H1 (cell line): ENCODE measurements around the gene ANKS1A.

Experiments used
- CEBPB ChIP-seq: IDR thresholded peaks from 2 replicates; pipeline ENCODE4 v1.6.1; 2012; ENCODE audit warnings: low read depth, low read length
- CTCF ChIP-seq, 3 experiments: IDR thresholded peaks; 1 replicate in 2 of 3; 2 replicates in 1 of 3; pipeline versions ENCODE4 v1.5.1 to v1.6.1; 2011; ENCODE audit warnings: low read length in 3 of 3, mild to moderate bottlenecking in 3 of 3, inconsistent platforms in 2 of 3, low read depth in 1 of 3, moderate library complexity in 1 of 3; ENCODE audit not compliant: insufficient read depth in 1 of 3; ENCODE audit errors: control extremely low read depth in 1 of 3
- HDAC6 ChIP-seq: IDR thresholded peaks from one replicate; pipeline ENCODE4 v1.7.1; 2012; ENCODE audit warnings: low read depth, mild to moderate bottlenecking, inconsistent platforms, low read length, moderate library complexity
- POLR2A ChIP-seq, 2 experiments: IDR thresholded peaks; 1 replicate in 1 of 2; 2 replicates in 1 of 2; pipeline ENCODE4 v1.6.1; 2011; ENCODE audit warnings: low read depth in 2 of 2, low read length in 2 of 2, mild to moderate bottlenecking in 2 of 2; ENCODE audit errors: control extremely low read depth in 1 of 2
- TEAD4 ChIP-seq: IDR thresholded peaks from 2 replicates; pipeline ENCODE4 v1.6.1; 2012; ENCODE audit warnings: low read depth, low read length, inconsistent platforms, mixed read lengths

GRCh38 chr6:35054106-35054742 is 165.2 kb downstream of the ANKS1A start:
- TF ChIP-seq CTCF (IDR thresholded peaks at IDR 0.05; ENCODE audit: control extremely low read depth in 1 of 3, insufficient read depth in 1 of 3, low read depth in 1 of 3, low read length in 3 of 3): no peak
- no peak for TF ChIP-seq TEAD4
- no peak for TF ChIP-seq POLR2A (IDR thresholded peaks at IDR 0.05; ENCODE audit: control extremely low read depth in 1 of 2, low read depth in 2 of 2, low read length in 2 of 2)
- no peak for TF ChIP-seq CEBPB
- TF ChIP-seq HDAC6: no peak
